GM12892 (cell line): ENCODE measurements around the gene IQCK.

ENCODE experiments used
- POLR2A ChIP-seq: IDR thresholded peaks from 2 replicates; pipeline ENCODE4 v1.6.1; 2011; ENCODE audit warnings: low read depth, low read length, control low read depth
- POLR2AphosphoS5 ChIP-seq: IDR thresholded peaks from 2 replicates; pipeline ENCODE4 v1.6.1; 2011; ENCODE audit warnings: low read depth, low read length, control low read depth

DNA sequence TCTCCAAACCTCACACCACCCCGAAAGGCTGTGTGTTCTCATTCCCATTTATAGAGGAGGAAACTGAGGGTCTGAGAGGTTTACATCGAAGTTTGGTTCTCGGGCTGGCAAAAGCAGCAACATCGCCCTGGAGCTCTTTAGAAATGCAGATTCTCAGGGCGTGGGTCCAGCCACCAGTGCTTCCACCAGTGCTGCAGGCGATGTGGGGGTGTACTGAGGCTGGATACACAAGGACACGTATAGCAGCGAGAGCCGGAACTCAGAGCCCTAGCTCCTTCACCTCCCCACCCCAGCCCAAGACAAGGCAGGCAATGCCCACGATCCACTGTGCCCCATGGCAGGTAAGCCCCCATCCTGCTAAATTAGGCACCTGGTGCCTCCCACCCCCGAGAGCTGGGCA, 160.7 kb downstream of the IQCK start:
- TF ChIP-seq POLR2A (no peak), POLR2AphosphoS5 (no peak)
